Activated CD8-positive, alpha-beta memory T cell treated with anti-CD3 and anti-CD28 coated beads, Interleukin-2, amount 50 U/mL, for 1 hour (primary cell): ENCODE data around the gene MEIKIN.

Experiments
- DNase-seq: peaks from one replicate; pipeline ENCODE4 v3.0.0-alpha.2; 2020; ENCODE audit errors: extremely low read depth

The MEIKIN gene

GRCh38 chr5:131974016-131974415, 28.6 kb upstream of the MEIKIN start:
- no peak for DNase-seq

DNA sequence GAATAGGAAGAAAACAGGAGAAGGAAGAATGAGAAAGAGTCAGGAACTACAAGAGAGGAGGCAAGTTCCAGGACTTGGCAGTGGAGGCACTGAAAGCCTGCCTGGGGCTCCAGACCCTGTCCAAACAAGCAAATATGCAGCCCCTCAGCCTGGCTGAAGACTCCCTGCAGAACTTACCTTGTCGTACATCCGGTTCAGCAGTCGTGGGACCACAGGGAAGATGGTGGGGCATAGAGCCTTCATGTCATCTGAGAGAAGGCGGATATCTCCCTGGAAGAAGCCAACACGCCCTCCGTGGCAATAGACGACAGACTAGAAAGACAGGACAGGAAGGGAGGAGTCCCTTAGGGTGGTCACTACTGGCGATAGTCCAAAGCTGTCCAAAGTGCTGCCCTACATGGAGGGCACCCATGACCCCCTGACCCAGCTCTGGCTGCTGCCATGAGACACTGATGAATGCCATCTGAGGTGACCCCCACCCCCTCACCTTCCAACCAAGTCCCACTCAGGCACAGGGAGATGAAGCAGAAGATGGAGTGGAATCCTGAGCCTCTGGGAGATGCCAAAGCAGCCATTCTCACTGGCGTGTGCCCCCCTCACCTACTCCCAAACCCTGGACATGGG, 27.7 kb upstream of the MEIKIN start:
- DNase-seq: no peak

GRCh38 chr5:131968396-131968954, 23.0 kb upstream of the MEIKIN start:
- DNase-seq: no peak

GRCh38 chr5:131966551-131966950, 21.1 kb upstream of the MEIKIN start:
- no peak for DNase-seq

DNA sequence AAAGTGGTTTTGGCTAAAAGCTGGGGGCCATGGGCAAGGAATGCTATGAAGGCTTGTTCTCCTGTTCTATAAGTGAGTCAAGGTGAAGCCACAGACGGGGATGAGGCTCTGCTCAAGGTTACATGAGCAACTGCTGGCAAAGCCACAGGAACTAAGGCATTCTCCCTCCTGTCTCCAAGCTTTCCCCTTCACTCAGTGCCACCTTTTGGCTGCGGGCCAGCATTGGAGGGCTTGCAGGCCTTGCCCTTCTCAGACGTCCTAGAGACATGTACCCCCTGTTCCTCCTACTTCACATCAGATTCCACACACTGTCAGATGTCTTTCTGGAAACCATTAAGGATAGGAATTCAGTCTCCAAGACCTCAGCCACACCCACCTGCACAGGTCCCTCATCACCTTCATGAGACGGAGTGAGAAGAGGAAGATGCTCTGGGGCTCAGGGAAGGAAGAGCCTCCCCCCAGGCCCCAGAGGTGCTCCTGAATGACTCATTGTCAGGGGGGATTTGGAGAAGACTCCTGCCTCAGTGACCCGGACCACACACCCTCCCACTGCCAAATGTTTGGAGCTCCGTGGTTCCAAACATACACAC, 20.5 kb upstream of the MEIKIN start:
- no peak for DNase-seq

DNA sequence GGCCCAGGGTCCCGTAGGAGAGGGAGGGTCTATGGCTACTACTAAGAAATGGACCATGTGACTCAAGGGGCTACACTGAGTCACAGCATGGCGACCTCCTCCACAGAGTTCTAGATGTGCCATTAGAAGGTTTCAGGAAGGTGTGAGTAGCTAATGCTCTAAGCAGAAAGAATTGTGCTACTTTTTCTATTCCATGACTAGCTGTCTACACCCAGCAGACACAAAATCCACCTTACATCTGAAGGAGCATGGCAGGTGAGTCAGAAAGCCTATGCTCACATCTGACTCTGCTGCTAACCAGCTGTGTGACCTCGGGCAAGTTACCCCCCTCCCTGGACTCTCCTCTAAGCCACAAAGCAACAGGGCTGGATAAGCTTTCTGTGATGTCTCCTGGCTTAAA, 14.4 kb upstream of the MEIKIN start:
- DNase-seq: no peak

DNA sequence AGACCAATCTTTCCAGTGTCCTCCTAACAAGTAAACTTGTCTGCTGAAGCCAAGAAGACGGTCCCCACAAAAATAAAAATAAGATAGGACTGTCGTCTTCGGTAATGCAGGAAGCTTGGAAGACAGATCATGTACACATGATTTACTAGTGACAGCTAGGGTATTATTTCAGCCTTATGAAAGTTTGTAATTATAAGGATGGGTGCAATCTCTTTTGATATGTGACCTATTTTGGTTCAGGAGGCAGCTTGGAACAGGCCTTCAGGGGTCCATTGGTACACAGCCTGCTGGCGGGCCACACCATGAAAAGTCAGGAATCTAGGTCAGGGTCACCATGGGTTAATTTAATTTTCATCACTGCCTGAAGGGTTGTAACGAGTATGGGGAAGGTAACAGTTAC, 13.7 kb upstream of the MEIKIN start:
- no peak for DNase-seq

DNA sequence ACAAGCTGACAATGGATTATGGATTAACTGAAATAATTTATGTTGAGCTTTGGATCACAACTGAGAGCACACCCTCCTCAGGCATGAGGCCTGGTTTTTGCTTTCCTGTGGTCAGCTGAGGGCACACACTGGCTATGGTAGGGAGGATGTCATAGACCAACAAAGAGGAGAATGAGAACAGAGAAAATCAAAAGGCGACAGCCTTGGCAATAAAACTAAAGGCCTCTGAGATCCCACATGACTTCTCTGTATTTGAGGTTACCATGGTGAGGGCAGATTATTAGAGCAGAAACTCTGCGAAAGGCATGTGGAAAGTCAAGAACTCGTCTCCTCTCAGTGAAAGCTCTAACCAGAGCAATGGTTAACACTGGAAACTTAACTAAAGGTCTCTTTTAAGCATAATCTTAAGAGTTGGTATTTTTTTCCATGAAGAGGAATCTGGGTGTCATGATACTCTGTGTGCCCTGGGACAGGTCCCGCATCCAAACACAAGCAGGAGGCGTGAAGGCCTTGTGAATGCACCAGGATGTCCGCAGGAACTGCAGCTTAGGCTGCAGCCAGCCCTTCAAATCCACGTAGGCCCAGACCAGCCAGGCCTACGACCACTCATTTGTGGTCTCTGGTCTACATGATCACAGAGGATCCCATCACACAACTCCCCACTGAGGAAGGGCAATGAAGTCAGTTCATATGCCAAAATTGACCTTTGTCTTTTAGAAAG, 12.4 kb upstream of the MEIKIN start:
- no peak for DNase-seq

- no peak for DNase-seq
Observed at GRCh38 chr5:131953969-131954368, 8.5 kb upstream of the MEIKIN start.

GRCh38 chr5:131952301-131952857, 6.9 kb upstream of the MEIKIN start:
- no peak for DNase-seq

DNA sequence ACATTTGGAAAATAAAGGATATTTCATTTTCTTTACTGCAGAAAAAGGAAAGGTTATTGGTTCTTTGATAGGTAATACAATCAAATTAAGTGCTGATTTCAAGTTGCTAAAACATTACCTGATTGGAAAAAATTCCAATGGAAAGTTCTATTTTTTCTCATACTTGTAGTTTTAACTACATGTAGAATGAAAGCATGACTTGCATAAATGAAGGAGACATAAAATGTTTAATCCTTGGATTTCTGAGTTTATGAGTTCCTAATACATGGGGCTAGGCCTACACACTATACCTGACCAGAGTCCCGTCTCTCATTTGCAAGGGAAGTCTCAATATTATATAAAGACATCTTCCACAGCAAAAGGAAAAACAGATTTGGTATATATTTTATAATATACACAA, 5.2 kb upstream of the MEIKIN start:
- no peak for DNase-seq

- no peak for DNase-seq
Observed at GRCh38 chr5:131947445-131947844, 2.0 kb upstream of the MEIKIN start.

- DNase-seq: no peak
Observed at GRCh38 chr5:131944702-131945550, 537 bp downstream of the MEIKIN start.

DNA sequence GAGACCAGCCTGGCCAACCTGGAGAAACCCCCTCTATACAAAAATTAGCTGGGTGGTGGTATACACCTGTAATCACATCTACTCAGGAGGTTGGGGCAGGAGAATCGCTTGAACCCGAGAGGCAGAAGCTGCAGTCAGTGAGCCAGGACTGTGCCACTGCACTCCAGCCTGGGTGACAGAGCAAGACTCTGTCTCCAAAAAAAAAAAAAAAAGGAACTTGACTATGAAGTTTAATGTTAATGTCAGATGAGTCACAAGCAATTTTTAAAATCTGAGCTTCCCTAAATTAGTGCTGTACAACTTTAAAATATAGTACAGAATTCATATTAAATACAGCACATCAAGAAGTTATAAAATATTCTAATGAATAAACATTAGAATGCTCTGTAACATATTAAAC, 1.5 kb downstream of the MEIKIN start:
- no peak for DNase-seq

GRCh38 chr5:131942016-131942415, 3.4 kb downstream of the MEIKIN start:
- DNase-seq: no peak

- DNase-seq: no peak
Observed at GRCh38 chr5:131939690-131940345, 5.6 kb downstream of the MEIKIN start.

GRCh38 chr5:131932235-131932634, 13.2 kb downstream of the MEIKIN start:
- DNase-seq: no peak

DNA sequence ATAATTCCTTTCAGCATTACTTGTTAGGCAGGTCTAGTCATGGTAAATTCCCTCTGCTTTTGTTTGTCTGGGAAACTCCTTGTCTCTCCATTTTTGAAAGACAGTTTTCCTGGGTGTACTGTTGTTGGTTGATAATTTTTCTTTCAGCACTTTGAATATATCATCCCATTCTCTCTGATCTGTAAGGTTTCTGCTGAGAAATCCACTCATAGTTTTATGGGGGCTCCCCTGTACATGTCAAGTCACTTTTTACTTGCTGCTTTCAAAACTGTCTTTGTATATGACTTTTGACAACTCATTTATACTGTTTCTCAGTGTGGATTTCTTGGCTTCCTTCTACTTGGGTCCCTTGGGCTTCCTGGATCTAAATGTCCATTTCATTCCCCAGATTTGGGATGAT, 16.5 kb downstream of the MEIKIN start:
- DNase-seq: no peak

DNA sequence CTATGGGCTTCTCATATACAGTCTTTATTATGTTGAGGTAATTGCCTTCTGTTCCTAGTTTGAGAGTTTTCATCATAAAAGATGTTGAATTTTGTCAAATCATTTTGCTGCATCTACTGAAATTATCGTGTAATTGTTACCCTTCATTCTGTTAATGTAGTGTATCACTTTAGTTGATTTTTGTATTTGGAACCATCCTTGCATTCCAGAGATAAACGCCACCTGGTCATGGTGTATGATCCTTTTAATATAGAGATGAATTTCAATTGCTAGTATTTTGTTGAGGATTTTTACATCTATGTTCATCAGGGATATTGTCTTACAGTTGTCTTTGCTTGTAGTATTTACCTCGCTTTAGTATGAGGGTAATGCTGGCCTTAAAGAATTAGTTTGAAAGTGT, 19.3 kb downstream of the MEIKIN start:
- no peak for DNase-seq

GRCh38 chr5:131916481-131916880, 29.0 kb downstream of the MEIKIN start:
- no peak for DNase-seq

DNA sequence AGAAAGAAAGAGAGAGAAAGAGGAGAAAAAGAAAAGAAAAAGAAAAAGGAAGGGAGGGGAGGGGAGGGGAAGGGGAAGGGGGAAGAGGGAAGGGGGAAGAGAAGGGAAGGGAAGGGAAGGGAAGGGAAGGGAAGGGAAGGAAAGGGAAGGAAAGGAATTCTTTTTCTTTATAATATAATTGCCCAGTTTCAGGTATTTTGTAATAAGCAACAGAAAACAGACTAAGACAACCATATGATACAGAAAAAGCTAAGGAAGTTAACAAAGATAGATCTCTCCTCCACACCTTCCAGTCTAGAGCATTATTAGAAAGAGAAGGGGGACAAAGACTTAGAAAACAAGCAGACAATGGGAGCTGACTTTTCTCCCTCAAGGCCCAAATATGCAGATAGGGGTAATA, 31.0 kb downstream of the MEIKIN start:
- no peak for DNase-seq
